Mammary epithelial cell (primary cell): ENCODE data around the gene SFRP5.

Source experiments
- EZH2 ChIP-seq: IDR thresholded peaks from 2 replicates; pipeline ENCODE4 v1.6.1; 2012; ENCODE audit warnings: low read length, inconsistent platforms, borderline replicate concordance
- TF ChIP-seq, protein P1 (sequence below), 2 donors: IDR thresholded peaks in 1 of 2; conservative IDR thresholded peaks in 1 of 2; 2 replicates each; pipeline ENCODE4 v1.5.1; 2011 to 2012; ENCODE audit warnings: inconsistent platforms in 2 of 2, low read length in 2 of 2, mild to moderate bottlenecking in 2 of 2, control low read depth in 1 of 2, low read depth in 1 of 2; ENCODE audit not compliant: insufficient read depth in 1 of 2; ENCODE audit errors: extremely low read depth in 1 of 2

GRCh38 chr10:97814996-97815395, 43.2 kb upstream of the SFRP5 start:
- TF ChIP-seq, protein P1, sequence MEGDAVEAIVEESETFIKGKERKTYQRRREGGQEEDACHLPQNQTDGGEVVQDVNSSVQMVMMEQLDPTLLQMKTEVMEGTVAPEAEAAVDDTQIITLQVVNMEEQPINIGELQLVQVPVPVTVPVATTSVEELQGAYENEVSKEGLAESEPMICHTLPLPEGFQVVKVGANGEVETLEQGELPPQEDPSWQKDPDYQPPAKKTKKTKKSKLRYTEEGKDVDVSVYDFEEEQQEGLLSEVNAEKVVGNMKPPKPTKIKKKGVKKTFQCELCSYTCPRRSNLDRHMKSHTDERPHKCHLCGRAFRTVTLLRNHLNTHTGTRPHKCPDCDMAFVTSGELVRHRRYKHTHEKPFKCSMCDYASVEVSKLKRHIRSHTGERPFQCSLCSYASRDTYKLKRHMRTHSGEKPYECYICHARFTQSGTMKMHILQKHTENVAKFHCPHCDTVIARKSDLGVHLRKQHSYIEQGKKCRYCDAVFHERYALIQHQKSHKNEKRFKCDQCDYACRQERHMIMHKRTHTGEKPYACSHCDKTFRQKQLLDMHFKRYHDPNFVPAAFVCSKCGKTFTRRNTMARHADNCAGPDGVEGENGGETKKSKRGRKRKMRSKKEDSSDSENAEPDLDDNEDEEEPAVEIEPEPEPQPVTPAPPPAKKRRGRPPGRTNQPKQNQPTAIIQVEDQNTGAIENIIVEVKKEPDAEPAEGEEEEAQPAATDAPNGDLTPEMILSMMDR (conservative IDR thresholded peaks at IDR 0.05 in 1 of 2, IDR thresholded peaks at IDR 0.05 in 1 of 2; ENCODE audit: extremely low read depth in 1 of 2, insufficient read depth in 1 of 2, low read depth in 1 of 2, low read length in 2 of 2): no peak
- no peak for TF ChIP-seq EZH2
